HL-60 (cell line): Measurements from ENCODE around the gene MBD3L3.
"Not testable (repeated sequence)": the region's sequence is repeated elsewhere in the genome, so short reads cannot be mapped to it uniquely, and the experiment has no call there.

Source experiments
- DNase-seq, 2 experiments: peaks; one replicate each; pipeline ENCODE4 v3.0.0-alpha.2; 2010 to 2020; ENCODE audit warnings: low read depth in 1 of 2, low spot score in 1 of 2
- H3K27ac ChIP-seq: fragments of 250-450 bp; sonication (Bioruptor Pico); replicated peaks from 2 replicates; pipeline ENCODE4 v1.5.1; 2020; ENCODE audit warnings: mild to moderate bottlenecking, moderate library complexity
- H3K27me3 ChIP-seq: fragments of 250-450 bp; sonication (Bioruptor Pico); 2 replicates; pipeline ENCODE4 v1.5.1; 2021; ENCODE audit warnings: mild to moderate bottlenecking, moderate library complexity; ENCODE audit not compliant: insufficient read depth, poor library complexity, severe bottlenecking
- H3K4me3 ChIP-seq: replicated peaks from 2 replicates; pipeline ENCODE4 v1.5.1; 2011; ENCODE audit warnings: mild to moderate bottlenecking, control low read depth, low read length; ENCODE audit not compliant: insufficient read depth
- GABPA ChIP-seq: IDR thresholded peaks from 2 replicates; pipeline ENCODE4 v1.6.1; 2012; ENCODE audit warnings: low read depth
- POLR2AphosphoS5 ChIP-seq: IDR thresholded peaks from 2 replicates; pipeline ENCODE4 v1.6.1; 2012; ENCODE audit warnings: low read depth
- SPI1 ChIP-seq: IDR thresholded peaks from 2 replicates; pipeline ENCODE4 v1.6.1; 2012; ENCODE audit warnings: low read depth, mild to moderate bottlenecking, borderline replicate concordance
- long read RNA-seq: library from polyadenylated mRNA; unstranded; transcript quantifications from one replicate; pipeline ENCODE4 v2.0.0, GENCODE V29; 2020
- TF ChIP-seq, protein P1 (sequence below): IDR thresholded peaks from one replicate; pipeline ENCODE4 v1.5.1; 2011; ENCODE audit warnings: low read length, control low read depth, inconsistent platforms; ENCODE audit not compliant: insufficient read depth
- TF ChIP-seq, protein P2 (sequence below): IDR thresholded peaks from 2 replicates; pipeline ENCODE4 v1.6.1; 2012; ENCODE audit warnings: low read depth; ENCODE audit not compliant: insufficient replicate concordance

The MBD3L3 gene
- long read RNA-seq: 0 reads

DNA sequence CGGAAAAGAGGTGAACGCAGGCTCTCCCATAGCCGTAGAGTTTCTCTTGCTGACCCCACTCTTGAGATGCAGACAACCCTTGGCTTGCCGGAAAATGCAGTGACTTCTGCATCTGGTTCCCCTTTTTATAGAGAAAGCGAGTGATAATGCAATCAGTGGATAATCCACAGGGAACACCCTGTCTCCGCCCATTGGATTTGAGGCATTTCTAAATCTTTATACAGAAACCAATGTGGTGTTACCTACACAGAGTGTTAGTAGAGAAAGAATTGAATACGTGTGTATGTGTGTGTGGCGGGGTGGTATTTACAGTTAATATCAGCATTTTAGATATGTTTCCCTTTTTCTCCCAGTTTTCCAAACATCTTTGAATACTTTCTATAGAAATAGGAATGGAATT is at the start of gene MBD3L3:
Gene MBD3L3, minus strand, starts transcription at position 101 of the 400 bp plus-strand sequence. Its CDS starts 71 bp downstream, at position 30.
- not testable (repeated sequence) for DNase-seq, H3K4me3 ChIP-seq, H3K27me3 ChIP-seq, H3K27ac ChIP-seq

DNA sequence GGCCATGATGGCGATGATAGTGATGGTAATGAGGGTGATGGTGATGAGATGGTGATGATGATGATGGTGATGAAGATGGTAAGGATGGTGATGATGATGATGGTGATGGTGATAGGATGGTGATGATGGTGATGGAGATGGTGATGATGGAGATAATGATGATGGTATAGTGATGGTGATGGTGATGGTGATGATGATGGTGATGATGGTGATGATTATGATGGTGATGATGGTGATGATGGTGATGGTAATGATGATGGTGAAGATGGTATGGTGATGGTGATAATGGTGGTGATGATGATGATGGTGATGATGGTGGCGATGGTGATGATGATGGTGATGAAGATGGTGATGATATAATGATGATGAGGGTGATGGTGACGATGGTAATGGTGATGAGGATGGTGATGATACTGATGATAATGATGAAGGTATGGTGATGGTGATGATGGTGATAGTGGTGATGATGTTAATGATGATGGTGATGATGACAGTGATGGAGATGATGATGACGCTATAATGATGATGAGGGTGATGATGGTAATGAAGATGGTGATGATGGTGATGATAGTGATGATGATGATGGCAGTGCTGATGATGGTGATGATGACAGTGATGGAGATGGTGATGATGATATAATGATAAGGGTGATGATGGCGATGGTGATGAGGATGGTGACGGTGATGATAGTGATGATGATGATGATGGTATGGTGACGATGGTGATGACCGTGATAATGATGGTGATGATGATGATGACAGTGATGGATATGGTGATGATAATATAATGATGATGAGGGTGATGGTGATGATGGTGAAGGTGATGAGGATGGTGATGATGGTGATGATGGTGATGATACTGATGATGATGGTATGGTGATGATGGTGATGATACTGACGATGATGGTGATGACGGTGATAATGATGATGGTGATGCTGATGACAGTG is 48.5 kb upstream of the MBD3L3 start:
- H3K27ac ChIP-seq: no peak overlapping the region
- no peaks in the 10 kb centered on the region for H3K27me3 ChIP-seq
- TF ChIP-seq, protein P1, sequence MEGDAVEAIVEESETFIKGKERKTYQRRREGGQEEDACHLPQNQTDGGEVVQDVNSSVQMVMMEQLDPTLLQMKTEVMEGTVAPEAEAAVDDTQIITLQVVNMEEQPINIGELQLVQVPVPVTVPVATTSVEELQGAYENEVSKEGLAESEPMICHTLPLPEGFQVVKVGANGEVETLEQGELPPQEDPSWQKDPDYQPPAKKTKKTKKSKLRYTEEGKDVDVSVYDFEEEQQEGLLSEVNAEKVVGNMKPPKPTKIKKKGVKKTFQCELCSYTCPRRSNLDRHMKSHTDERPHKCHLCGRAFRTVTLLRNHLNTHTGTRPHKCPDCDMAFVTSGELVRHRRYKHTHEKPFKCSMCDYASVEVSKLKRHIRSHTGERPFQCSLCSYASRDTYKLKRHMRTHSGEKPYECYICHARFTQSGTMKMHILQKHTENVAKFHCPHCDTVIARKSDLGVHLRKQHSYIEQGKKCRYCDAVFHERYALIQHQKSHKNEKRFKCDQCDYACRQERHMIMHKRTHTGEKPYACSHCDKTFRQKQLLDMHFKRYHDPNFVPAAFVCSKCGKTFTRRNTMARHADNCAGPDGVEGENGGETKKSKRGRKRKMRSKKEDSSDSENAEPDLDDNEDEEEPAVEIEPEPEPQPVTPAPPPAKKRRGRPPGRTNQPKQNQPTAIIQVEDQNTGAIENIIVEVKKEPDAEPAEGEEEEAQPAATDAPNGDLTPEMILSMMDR: no peak
- TF ChIP-seq GABPA (no peak), POLR2AphosphoS5 (no peak), SPI1 (no peak)
- TF ChIP-seq, protein P2, sequence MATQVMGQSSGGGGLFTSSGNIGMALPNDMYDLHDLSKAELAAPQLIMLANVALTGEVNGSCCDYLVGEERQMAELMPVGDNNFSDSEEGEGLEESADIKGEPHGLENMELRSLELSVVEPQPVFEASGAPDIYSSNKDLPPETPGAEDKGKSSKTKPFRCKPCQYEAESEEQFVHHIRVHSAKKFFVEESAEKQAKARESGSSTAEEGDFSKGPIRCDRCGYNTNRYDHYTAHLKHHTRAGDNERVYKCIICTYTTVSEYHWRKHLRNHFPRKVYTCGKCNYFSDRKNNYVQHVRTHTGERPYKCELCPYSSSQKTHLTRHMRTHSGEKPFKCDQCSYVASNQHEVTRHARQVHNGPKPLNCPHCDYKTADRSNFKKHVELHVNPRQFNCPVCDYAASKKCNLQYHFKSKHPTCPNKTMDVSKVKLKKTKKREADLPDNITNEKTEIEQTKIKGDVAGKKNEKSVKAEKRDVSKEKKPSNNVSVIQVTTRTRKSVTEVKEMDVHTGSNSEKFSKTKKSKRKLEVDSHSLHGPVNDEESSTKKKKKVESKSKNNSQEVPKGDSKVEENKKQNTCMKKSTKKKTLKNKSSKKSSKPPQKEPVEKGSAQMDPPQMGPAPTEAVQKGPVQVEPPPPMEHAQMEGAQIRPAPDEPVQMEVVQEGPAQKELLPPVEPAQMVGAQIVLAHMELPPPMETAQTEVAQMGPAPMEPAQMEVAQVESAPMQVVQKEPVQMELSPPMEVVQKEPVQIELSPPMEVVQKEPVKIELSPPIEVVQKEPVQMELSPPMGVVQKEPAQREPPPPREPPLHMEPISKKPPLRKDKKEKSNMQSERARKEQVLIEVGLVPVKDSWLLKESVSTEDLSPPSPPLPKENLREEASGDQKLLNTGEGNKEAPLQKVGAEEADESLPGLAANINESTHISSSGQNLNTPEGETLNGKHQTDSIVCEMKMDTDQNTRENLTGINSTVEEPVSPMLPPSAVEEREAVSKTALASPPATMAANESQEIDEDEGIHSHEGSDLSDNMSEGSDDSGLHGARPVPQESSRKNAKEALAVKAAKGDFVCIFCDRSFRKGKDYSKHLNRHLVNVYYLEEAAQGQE: no peak
- no peak for DNase-seq
- H3K4me3 ChIP-seq: no peak overlapping the region

DNA sequence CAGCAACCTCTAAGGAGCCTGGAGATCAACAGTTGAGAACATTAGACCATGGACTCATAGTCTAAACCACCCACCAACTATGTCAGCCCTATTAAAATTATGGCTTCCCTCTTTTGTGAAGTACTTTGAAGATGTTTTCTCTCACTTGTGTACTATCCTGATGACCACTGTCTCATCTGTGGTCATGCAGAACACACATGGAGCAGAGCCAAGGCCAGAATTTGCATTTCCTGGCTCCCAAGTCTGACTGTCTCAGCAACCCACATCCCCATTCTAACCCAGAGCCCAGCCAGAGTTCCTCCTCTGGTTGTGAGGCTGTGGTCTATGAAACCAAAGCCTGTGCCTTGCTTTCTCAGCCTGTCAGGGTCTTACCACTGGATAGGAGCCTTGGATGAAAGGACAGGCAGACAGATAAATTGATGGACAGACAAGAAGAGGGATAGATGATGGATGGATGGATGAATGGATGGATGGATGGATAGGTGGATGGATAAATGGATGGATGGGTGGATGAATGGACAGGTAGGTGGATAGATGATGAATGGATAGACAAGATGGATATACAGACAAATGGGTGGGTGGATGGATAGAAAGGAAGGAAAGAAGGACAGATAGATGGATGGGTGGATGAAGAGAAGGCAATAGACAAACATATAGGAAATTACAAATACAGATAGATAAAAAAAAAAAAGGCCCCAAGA is 46.4 kb upstream of the MBD3L3 start:
- no peak overlapping the region for H3K27ac ChIP-seq
- DNase-seq: peak in 1 of 2 experiments; percentile 40
- TF ChIP-seq, protein P2: no peak
- TF ChIP-seq SPI1 (no peak), GABPA (no peak), POLR2AphosphoS5 (no peak)
- TF ChIP-seq, protein P1: no peak
- H3K27me3 ChIP-seq: no peaks in the 10 kb centered on the region
- no peak overlapping the region for H3K4me3 ChIP-seq

DNA sequence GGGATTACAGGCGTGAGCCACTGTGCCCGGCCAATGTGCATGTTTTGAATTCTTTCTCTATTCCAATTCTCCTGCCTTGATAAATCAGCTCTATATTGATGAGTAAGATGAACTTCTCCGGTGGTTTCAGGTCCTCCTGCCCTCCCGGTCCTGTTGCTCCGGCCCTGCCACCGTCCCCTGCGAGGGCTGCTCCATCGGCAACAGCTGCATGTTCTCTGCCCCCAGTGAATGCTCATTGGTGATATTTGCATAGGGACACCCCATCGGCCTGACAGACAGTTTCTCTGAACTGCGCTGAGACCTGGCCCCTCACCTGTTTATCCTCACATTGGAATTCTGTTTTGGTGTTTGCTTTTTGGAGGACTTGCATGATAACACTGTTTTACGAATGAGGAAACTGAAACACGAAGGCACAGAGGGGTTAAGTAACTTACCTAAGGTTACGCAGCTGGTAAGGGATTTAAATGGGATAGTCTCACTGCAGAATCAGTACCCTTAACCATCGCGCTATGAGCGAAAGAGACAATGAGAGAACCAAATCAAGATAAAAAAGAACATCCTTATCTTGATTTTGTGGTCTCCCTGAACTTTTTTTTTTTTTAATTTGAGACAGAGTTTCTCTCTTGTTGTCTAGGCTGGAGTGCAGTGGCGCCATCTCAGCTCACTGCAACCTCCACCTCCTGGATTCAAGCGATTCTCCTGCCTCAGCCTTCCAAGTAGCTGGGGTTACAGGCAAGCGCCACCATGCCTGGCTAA is 43.2 kb upstream of the MBD3L3 start:
- DNase-seq: no peak
- TF ChIP-seq, protein P2: no peak
- TF ChIP-seq POLR2AphosphoS5: no peak
- no peak for TF ChIP-seq SPI1
- TF ChIP-seq, protein P1: no peak
- no peak for TF ChIP-seq GABPA
- no peak overlapping the region for H3K27ac ChIP-seq
- H3K27me3 ChIP-seq: no peaks in the 10 kb centered on the region
- H3K4me3 ChIP-seq: no peak overlapping the region
